ENCODE results near the gene BCAR1.

DNA sequence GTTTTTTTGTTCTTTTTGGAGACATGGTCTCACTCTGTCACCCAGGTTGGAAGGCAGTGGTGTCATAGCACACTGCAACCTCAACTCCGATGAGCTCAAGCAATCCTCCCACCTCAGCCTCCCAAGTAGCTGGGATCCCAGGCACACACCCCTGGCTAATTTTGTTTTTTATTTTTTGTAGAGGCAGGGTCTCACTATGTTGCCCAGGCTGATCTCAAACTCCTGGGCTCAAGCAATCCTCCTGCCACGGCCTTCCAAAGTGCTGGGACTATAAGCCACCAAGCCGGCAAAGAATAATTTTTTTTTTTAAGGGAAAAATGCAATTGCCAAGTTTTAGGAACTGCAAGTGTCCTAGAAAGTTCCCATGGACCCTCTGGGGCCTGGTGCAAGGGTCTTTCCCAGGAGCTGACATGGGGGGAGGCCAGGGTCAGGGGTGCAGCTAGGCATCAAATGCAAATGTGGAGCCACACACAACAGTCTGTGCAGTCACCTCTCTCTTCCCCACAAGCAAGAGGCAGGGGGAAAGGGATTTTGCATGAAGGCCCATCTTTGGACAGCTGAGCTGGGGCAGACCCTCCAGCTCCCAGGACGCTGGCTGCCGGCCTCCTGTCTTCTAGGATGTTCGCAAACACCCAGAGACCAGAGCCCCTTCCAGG is 20.1 kb upstream of the BCAR1 start:
- TF ChIP-seq, protein P1, sequence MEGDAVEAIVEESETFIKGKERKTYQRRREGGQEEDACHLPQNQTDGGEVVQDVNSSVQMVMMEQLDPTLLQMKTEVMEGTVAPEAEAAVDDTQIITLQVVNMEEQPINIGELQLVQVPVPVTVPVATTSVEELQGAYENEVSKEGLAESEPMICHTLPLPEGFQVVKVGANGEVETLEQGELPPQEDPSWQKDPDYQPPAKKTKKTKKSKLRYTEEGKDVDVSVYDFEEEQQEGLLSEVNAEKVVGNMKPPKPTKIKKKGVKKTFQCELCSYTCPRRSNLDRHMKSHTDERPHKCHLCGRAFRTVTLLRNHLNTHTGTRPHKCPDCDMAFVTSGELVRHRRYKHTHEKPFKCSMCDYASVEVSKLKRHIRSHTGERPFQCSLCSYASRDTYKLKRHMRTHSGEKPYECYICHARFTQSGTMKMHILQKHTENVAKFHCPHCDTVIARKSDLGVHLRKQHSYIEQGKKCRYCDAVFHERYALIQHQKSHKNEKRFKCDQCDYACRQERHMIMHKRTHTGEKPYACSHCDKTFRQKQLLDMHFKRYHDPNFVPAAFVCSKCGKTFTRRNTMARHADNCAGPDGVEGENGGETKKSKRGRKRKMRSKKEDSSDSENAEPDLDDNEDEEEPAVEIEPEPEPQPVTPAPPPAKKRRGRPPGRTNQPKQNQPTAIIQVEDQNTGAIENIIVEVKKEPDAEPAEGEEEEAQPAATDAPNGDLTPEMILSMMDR (IDR thresholded peaks at IDR 0.05) = no peak
- no peak for TF ChIP-seq POLR2A (IDR thresholded peaks at IDR 0.05)
- no peak for TF ChIP-seq POLR2AphosphoS5 (IDR thresholded peaks at IDR 0.05; ENCODE audit: insufficient read depth in 1 of 2, low read depth in 1 of 2)
